ENCODE data around the gene GNAL. TPM values are rescaled to one million over a fixed set of nuclear protein-coding genes. Genes with fewer than 3 reads are reported as not detected.
"Not testable (repeated sequence)": the region's sequence is repeated elsewhere in the genome, so short reads cannot be mapped to it uniquely, and the experiment has no call there.

Gene GNAL
- total and polyA plus RNA-seq, 7 donors = 0.90 to 30.8 (median 5.5) TPM

DNA sequence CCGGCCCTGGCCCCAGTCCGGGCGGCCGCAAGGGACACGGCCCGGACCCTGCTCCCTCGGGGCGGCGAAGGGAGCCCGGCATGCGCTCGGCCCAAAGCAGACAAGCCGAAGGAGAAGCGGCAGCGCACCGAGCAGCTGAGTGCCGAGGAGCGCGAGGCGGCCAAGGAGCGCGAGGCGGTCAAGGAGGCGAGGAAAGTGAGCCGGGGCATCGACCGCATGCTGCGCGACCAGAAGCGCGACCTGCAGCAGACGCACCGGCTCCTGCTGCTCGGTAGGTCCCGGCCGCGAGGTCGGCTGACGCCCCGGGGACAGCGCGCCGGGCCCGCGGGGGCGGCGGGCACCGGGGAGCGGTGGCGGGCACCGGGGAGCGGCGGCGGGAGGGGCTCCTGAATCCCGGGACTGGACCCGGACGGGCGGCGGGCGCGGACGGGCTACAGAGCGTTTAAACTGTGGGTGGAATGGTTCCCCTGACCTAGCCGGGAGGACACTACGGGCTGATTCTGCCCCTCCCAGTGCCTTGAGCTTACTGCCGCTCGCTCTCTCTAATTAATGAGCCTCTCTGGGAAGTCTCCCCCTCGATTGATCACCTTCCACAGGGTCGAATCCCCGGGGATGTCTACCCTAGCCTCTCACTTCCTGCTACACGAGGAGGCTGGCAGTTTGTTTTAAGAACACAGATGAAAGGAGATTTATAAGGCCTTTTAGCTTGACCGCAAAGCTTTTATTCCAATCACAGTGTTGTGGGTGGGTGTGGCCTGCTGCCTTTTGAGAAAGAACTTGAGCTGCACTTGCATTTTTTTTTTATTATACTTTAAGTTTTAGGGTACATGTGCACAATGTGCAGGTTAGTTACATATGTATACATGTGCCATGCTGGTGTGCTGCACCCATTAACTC, 853 bp downstream of the GNAL start:
- peak; percentile 36 to 46 (median 43) for ATAC-seq
- H3K27ac ChIP-seq = peak overlapping the region; percentile 16
- DNase-seq = peak in 1 of 2 donors; percentile 25
- H3K4me3 ChIP-seq = peak overlapping the region; percentile 77
- H3K9me3 ChIP-seq = no peaks in the 10 kb centered on the region
- TF ChIP-seq, protein P1, sequence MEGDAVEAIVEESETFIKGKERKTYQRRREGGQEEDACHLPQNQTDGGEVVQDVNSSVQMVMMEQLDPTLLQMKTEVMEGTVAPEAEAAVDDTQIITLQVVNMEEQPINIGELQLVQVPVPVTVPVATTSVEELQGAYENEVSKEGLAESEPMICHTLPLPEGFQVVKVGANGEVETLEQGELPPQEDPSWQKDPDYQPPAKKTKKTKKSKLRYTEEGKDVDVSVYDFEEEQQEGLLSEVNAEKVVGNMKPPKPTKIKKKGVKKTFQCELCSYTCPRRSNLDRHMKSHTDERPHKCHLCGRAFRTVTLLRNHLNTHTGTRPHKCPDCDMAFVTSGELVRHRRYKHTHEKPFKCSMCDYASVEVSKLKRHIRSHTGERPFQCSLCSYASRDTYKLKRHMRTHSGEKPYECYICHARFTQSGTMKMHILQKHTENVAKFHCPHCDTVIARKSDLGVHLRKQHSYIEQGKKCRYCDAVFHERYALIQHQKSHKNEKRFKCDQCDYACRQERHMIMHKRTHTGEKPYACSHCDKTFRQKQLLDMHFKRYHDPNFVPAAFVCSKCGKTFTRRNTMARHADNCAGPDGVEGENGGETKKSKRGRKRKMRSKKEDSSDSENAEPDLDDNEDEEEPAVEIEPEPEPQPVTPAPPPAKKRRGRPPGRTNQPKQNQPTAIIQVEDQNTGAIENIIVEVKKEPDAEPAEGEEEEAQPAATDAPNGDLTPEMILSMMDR (IDR thresholded peaks at IDR 0.05) = no peak
- H3K36me3 ChIP-seq (ENCODE audit: insufficient read depth in 1 of 2, low read depth in 1 of 2) = no peaks in the 10 kb centered on the region
- H3K27me3 ChIP-seq (ENCODE audit: insufficient read depth in 3 of 3, low read length in 2 of 3) = peaks cover 3 to 45% (median 5%) of the 10 kb centered on the region in 3 donors
- 1 to 3% (median 1%) methylated on average over 51 to 72 of the region's 72 CpGs for WGBS, 3 donors
- no peaks in the 10 kb centered on the region for H3K4me1 ChIP-seq
- intact Hi-C loops (cut with DNase I) = no loop called here

DNA sequence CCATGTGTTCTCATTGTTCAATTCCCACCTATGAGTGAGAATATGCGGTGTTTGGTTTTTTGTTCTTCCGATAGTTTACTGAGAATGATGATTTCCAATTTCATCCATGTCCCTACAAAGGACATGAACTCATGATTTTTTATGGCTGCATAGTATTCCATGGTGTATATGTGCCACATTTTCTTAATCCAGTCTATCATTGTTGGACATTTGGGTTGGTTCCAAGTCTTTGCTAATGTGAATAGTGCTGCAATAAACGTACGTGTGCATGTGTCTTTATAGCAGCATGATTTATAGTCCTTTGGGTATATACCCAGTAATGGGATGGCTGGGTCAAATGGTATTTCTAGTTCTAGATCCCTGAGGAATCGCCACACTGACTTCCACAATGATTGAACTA, 1.6 kb downstream of the GNAL start:
- H3K4me3 ChIP-seq; DNase-seq; H3K9me3 ChIP-seq; intact Hi-C loops (cut with DNase I); H3K27ac ChIP-seq; H3K4me1 ChIP-seq; ATAC-seq; H3K36me3 ChIP-seq (ENCODE audit: insufficient read depth in 1 of 2, low read depth in 1 of 2): not testable (repeated sequence)
- WGBS, 3 donors = 45 to 86% (median 68%) methylated on average over 2 to 3 of the region's 5 CpGs
- peaks cover 3 to 45% (median 5%) of the 10 kb centered on the region in 3 donors for H3K27me3 ChIP-seq (ENCODE audit: insufficient read depth in 3 of 3, low read length in 2 of 3)

DNA sequence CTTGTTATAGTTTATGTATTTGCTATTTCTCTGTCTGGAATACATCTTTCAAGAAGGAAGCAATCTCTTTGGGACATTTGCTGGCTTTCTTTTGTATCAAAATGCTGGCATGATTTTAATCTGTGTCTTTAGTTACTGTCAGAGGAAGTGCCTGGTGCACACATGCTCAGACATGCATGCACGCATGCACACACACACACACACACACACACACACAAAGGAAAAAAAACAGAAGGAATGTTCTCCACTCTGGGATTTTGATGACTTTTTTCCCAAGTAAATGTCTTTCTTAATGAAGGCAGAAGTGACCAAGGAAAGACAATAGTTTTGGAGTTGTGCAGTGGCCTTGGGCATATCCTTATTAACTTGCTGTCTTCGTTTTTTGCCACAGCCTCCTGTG, 6.7 kb downstream of the GNAL start:
- no peak overlapping the region for H3K4me3 ChIP-seq
- no peak for DNase-seq
- intact Hi-C loops (cut with DNase I) = no loop called here

DNA sequence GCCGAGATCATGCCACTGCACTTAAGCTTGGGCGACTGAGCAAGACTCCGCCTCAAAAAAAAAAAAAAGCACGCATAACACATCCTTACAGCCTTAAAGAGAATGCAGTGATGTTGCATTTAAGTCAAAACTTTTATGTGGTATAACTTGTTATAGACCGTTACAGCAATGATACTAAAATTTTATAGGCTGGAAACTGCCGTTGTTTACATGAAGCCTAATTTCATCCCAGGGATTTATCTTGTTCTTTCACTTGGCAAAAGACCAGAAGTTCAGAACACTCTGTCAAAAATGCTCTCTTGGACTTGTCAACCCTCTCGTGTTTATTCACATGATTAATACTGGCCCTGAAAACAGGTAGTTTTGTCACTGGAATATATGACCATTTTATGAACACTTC, 7.4 kb downstream of the GNAL start:
- peaks cover 0 to 19% (median 0%) of the 10 kb centered on the region in 3 donors for H3K27me3 ChIP-seq (ENCODE audit: insufficient read depth in 3 of 3, low read length in 2 of 3)
- no peaks in the 10 kb centered on the region for H3K4me1 ChIP-seq
- H3K4me3 ChIP-seq = no peak overlapping the region
- intact Hi-C loops (cut with DNase I) = no loop called here
- WGBS, 3 donors = 58 to 68% (median 65%) methylated on average over 7 of the region's 7 CpGs
- no peak for ATAC-seq
- no peak overlapping the region for H3K27ac ChIP-seq
- H3K9me3 ChIP-seq = no peaks in the 10 kb centered on the region
- no peak for DNase-seq
- H3K36me3 ChIP-seq (ENCODE audit: insufficient read depth in 1 of 2, low read depth in 1 of 2) = no peaks in the 10 kb centered on the region
- TF ChIP-seq, protein P1 (IDR thresholded peaks at IDR 0.05) = no peak

More for the DNA sequence above, 6.7 kb downstream of the GNAL start:
- ATAC-seq = no peak
- 83 to 91% (median 84%) methylated on average over 2 of the region's 2 CpGs for WGBS, 3 donors
- Histone ChIP-seq H3K36me3 (ENCODE audit: insufficient read depth in 1 of 2, low read depth in 1 of 2) (no peaks in the 10 kb centered on the region), H3K4me1 (no peaks in the 10 kb centered on the region), H3K27ac (no peak overlapping the region), H3K9me3 (no peaks in the 10 kb centered on the region), H3K27me3 (ENCODE audit: insufficient read depth in 3 of 3, low read length in 2 of 3) (peaks cover 0 to 19% (median 0%) of the 10 kb centered on the region in 3 donors)
- TF ChIP-seq, protein P1 (IDR thresholded peaks at IDR 0.05) = no peak

DNA sequence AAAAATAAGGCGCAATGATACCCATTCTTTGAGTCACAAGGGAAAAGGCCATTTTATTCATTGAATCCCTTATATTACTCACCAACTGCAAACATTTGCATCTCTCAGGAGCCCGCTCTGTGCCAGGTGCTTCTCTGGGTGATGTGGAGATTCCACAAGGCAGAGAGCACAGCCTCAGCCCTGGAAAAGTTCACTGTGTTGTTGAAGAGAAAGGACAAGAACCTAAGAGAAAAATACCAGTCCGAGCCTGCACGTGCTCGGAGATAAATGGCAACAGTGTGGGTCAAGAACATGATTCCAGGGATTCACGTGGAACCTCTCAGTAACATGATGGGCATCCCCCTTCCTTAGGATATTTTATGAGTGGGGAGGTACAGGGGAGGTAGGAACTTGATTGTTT, 11.8 kb downstream of the GNAL start:
- DNase-seq (no peak), ATAC-seq (no peak)
- WGBS, 3 donors = 89 to 93% (median 91%) methylated on average over 6 of the region's 6 CpGs
- Histone ChIP-seq H3K36me3 (ENCODE audit: insufficient read depth in 1 of 2, low read depth in 1 of 2) (no peaks in the 10 kb centered on the region), H3K4me3 (no peak overlapping the region), H3K27me3 (ENCODE audit: insufficient read depth in 3 of 3, low read length in 2 of 3) (peaks cover 0 to 6% (median 0%) of the 10 kb centered on the region in 3 donors), H3K4me1 (no peaks in the 10 kb centered on the region), H3K27ac (no peak overlapping the region), H3K9me3 (no peaks in the 10 kb centered on the region)
- TF ChIP-seq, protein P1 (IDR thresholded peaks at IDR 0.05) = no peak
- intact Hi-C loops (cut with DNase I) = no loop called here

All from psoas muscle (tissue), 8 donors.